ENCODE measurements around the gene KXD1.
A peak's percentile ranks its signal among the peaks of the same experiment; 100 is the strongest.

The KXD1 gene

GRCh38 chr19:18593367-18594095, 35.9 kb downstream of the KXD1 start:
- no peak for TF ChIP-seq CTCF (IDR thresholded peaks at IDR 0.05; ENCODE audit: insufficient read depth, low read length, poor library complexity, severe bottlenecking)
- no peaks in the 10 kb centered on the region for H3K27me3 ChIP-seq (replicated peaks; ENCODE audit: control insufficient read depth, insufficient read depth, low read length)
- peak overlapping the region; percentile 20; the same call in 1 of the 2 replicates for H3K4me3 ChIP-seq (replicated peaks; ENCODE audit: low read depth, low read length)
- peaks cover 4% of the 10 kb centered on the region for H3K36me3 ChIP-seq (ENCODE audit: control insufficient read depth, insufficient read depth, low read length)
- no peak for DNase-seq (ENCODE audit: extremely low read depth, insufficient read length)

DNA sequence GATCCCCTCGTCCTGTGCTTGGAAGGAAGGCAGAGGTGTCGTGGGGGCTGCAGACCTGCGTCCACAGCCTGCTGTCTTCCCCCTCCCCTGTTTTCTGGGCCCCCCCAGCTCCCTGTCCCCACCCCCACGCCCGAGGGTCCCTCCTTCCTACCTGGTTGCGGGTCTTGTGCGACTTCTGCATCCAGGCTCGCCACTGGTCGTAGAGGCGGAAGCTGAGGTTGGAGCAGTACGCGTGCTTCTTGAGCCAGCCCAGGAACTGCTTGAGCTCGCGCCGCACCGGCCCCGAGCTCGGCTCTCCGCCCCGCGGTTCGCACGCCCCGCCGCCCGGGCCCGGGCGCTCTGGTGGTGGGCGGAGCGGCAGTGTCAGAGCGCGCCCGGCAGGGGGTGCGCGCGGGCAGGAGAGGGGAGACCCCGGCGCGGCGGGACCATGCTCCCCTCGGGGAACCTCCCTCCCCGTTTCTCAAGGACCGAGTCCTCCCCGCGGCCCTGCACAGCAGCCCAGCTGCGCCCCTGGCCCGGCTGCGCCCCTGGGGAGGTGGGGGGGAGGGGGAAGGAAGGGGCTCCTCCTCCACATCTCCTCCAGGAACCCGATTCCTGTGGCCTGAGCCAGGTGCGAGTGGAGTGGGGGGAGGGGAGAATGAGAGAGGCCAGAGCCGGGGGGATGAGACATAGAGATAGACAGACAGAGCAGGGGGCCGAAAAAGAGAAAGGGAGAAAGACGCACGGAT, 36.6 kb downstream of the KXD1 start:
- DNase-seq (ENCODE audit: extremely low read depth, insufficient read length), result peak; percentile 80
- H3K27me3 ChIP-seq (replicated peaks; ENCODE audit: control insufficient read depth, insufficient read depth, low read length), result no peaks in the 10 kb centered on the region
- peaks cover 4% of the 10 kb centered on the region for H3K36me3 ChIP-seq (ENCODE audit: control insufficient read depth, insufficient read depth, low read length)
- H3K4me3 ChIP-seq (replicated peaks; ENCODE audit: low read depth, low read length), result peak overlapping the region; percentile 28
- TF ChIP-seq CTCF (IDR thresholded peaks at IDR 0.05; ENCODE audit: insufficient read depth, low read length, poor library complexity, severe bottlenecking), result peak; percentile 45

DNA sequence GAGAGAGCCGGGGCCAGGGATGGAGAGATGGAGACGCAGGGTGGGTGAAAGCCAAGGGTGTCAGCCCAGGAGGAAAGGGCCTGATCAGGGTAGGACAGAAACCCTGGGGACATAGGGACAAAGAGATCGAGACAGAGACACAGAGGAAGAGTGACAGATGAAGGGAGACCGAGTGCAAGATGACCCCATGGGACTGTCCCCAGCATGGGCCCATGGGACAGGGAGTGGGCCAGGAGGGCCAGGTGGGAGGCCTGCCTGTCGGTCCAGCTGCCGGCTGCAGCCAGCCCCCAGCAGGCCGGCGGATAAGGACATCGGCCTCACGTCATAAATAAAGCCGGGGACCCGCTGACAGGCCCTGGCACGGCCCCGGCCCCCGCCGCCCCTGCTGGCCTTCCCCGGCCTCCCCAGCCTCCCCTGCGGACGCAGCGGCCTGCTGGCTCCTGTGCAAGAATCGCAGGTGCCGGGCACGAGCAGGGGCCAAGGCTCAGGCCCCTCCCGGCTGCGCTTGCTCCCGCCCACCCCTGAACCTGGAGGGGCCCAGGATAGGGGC, 37.2 kb downstream of the KXD1 start:
- Histone ChIP-seq H3K27me3 (replicated peaks; ENCODE audit: control insufficient read depth, insufficient read depth, low read length) (no peaks in the 10 kb centered on the region; the same call in 1 of the 2 replicates), H3K4me3 (replicated peaks; ENCODE audit: low read depth, low read length) (peak overlapping the region; percentile 28; the same call in 1 of the 2 replicates), H3K36me3 (ENCODE audit: control insufficient read depth, insufficient read depth, low read length) (peaks cover 4% of the 10 kb centered on the region)
- no peak for TF ChIP-seq CTCF (IDR thresholded peaks at IDR 0.05; ENCODE audit: insufficient read depth, low read length, poor library complexity, severe bottlenecking)
- no peak for DNase-seq (ENCODE audit: extremely low read depth, insufficient read length)

DNA sequence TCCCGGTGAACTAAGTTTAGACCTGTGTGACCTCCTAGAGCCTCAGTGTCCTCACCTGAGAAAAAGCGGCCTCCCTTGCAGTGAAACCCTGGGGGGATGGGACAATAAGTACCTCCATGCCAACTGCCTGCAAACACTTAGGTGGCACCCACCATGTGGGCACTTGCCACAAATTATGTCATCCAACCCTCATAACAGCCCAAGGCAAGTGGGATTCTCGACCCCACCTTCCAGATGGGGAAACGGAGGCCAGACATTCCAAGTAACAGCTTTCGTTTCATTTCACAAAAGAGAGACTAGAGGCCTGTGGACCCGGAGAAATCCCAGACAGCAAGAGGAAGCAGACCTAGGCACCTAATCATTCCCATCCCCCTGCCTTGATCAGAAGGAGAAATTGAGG, 37.8 kb downstream of the KXD1 start:
- no peak overlapping the region for H3K4me3 ChIP-seq (replicated peaks; ENCODE audit: low read depth, low read length)
- H3K27me3 ChIP-seq (replicated peaks; ENCODE audit: control insufficient read depth, insufficient read depth, low read length), result no peaks in the 10 kb centered on the region; the same call in 1 of the 2 replicates
- DNase-seq (ENCODE audit: extremely low read depth, insufficient read length), result no peak
- no peak for TF ChIP-seq CTCF (IDR thresholded peaks at IDR 0.05; ENCODE audit: insufficient read depth, low read length, poor library complexity, severe bottlenecking)
- H3K36me3 ChIP-seq (ENCODE audit: control insufficient read depth, insufficient read depth, low read length), result peaks cover 4% of the 10 kb centered on the region

GRCh38 chr19:18596752-18597157, 39.1 kb downstream of the KXD1 start:
- Histone ChIP-seq H3K4me3 (replicated peaks; ENCODE audit: low read depth, low read length) (no peak overlapping the region), H3K27me3 (replicated peaks; ENCODE audit: control insufficient read depth, insufficient read depth, low read length) (no peaks in the 10 kb centered on the region; the same call in 1 of the 2 replicates), H3K36me3 (ENCODE audit: control insufficient read depth, insufficient read depth, low read length) (no peaks in the 10 kb centered on the region)
- no peak for TF ChIP-seq CTCF (IDR thresholded peaks at IDR 0.05; ENCODE audit: insufficient read depth, low read length, poor library complexity, severe bottlenecking)
- DNase-seq (ENCODE audit: extremely low read depth, insufficient read length), result no peak

Measured in GM06990 (cell line).